ENCODE results near the gene ARSJ.
"Not testable (repeated sequence)": the region's sequence is repeated elsewhere in the genome, so short reads cannot be mapped to it uniquely, and the experiment has no call there.

ARSJ gene

GRCh38 chr4:113958766-113959538 lies 20.5 kb downstream of the ARSJ start:
- peak; percentile 81 for DNase-seq (ENCODE audit: low read depth)

GRCh38 chr4:113957956-113958355 lies 21.5 kb downstream of the ARSJ start:
- DNase-seq (ENCODE audit: low read depth): peak; percentile 34

- no peak for DNase-seq (ENCODE audit: low read depth)
These were observed 23.5 kb downstream of the ARSJ start for GRCh38 chr4:113955948-113956347.

- no peak for DNase-seq (ENCODE audit: low read depth)
These were observed 24.0 kb downstream of the ARSJ start for GRCh38 chr4:113955411-113955810.

GRCh38 chr4:113953888-113954287 lies 25.6 kb downstream of the ARSJ start:
- no peak for DNase-seq (ENCODE audit: low read depth)

GRCh38 chr4:113952452-113953029 lies 26.9 kb downstream of the ARSJ start:
- DNase-seq (ENCODE audit: low read depth): peak; percentile 32

- DNase-seq (ENCODE audit: low read depth): peak; percentile 51
These were observed 28.2 kb downstream of the ARSJ start for GRCh38 chr4:113951263-113951662.

- DNase-seq (ENCODE audit: low read depth): no peak
These were observed 29.2 kb downstream of the ARSJ start for GRCh38 chr4:113950207-113950606.

GRCh38 chr4:113947484-113947883 lies 32.0 kb downstream of the ARSJ start:
- no peak for DNase-seq (ENCODE audit: low read depth)

- no peak for DNase-seq (ENCODE audit: low read depth)
These were observed 33.5 kb downstream of the ARSJ start for GRCh38 chr4:113945906-113946305.

GRCh38 chr4:113943863-113944262 lies 35.6 kb downstream of the ARSJ start:
- DNase-seq (ENCODE audit: low read depth): no peak

- DNase-seq (ENCODE audit: low read depth): no peak
These were observed 36.4 kb downstream of the ARSJ start for GRCh38 chr4:113943085-113943484.

- DNase-seq (ENCODE audit: low read depth): no peak
These were observed 37.6 kb downstream of the ARSJ start for GRCh38 chr4:113941836-113942235.

- DNase-seq (ENCODE audit: low read depth): not testable (repeated sequence)
These were observed 39.3 kb downstream of the ARSJ start for GRCh38 chr4:113940103-113940502.

- DNase-seq (ENCODE audit: low read depth): peak; percentile 12
These were observed 44.3 kb downstream of the ARSJ start for GRCh38 chr4:113935190-113935589.

GRCh38 chr4:113924706-113925105 lies 54.7 kb downstream of the ARSJ start:
- not testable (repeated sequence) for DNase-seq (ENCODE audit: low read depth)

- peak; percentile 11 for DNase-seq (ENCODE audit: low read depth)
These were observed 58.2 kb downstream of the ARSJ start for GRCh38 chr4:113921089-113921794.

GRCh38 chr4:113919611-113920010 lies 59.8 kb downstream of the ARSJ start:
- DNase-seq (ENCODE audit: low read depth): no peak

- no peak for DNase-seq (ENCODE audit: low read depth)
These were observed 60.3 kb downstream of the ARSJ start for GRCh38 chr4:113919145-113919544.

- DNase-seq (ENCODE audit: low read depth): no peak
These were observed 70.6 kb downstream of the ARSJ start for GRCh38 chr4:113908829-113909228.

GRCh38 chr4:113907559-113907958 lies 71.9 kb downstream of the ARSJ start:
- DNase-seq (ENCODE audit: low read depth): no peak

- peak; percentile 78 for DNase-seq (ENCODE audit: low read depth)
These were observed 74.1 kb downstream of the ARSJ start for GRCh38 chr4:113905301-113905700.

GRCh38 chr4:113904877-113905276 lies 74.6 kb downstream of the ARSJ start:
- DNase-seq (ENCODE audit: low read depth): no peak

Measured in fibroblast of gingiva (primary cell).